H1 (cell line): ENCODE results near the gene TPO. TPM values are rescaled to one million over a fixed set of nuclear protein-coding genes. Genes with fewer than 3 reads are reported as not detected.

Source experiments
- BCL11A ChIP-seq, 2 experiments: IDR thresholded peaks; one replicate each; pipeline ENCODE4 v1.6.1; 2011; ENCODE audit warnings: low read depth in 2 of 2, low read length in 2 of 2, mild to moderate bottlenecking in 2 of 2
- CTCF ChIP-seq, 3 experiments: IDR thresholded peaks; 1 replicate in 2 of 3; 2 replicates in 1 of 3; pipeline versions ENCODE4 v1.5.1 to v1.6.1; 2011; ENCODE audit warnings: low read length in 3 of 3, mild to moderate bottlenecking in 3 of 3, inconsistent platforms in 2 of 3, low read depth in 1 of 3, moderate library complexity in 1 of 3; ENCODE audit not compliant: insufficient read depth in 1 of 3; ENCODE audit errors: control extremely low read depth in 1 of 3
- GABPA ChIP-seq: IDR thresholded peaks from 2 replicates; pipeline ENCODE4 v1.6.1; 2011; ENCODE audit warnings: mild to moderate bottlenecking, low read length, moderate library complexity, borderline replicate concordance; ENCODE audit not compliant: insufficient read depth
- GTF2F1 ChIP-seq: IDR thresholded peaks from 2 replicates; pipeline ENCODE4 v1.6.1; 2012; ENCODE audit warnings: low read depth, low read length, improper control_type of control experiment, borderline replicate concordance
- KDM1A ChIP-seq: fragments of 200-600, 300-600 bp; sonication (generic); IDR thresholded peaks from 2 replicates; pipeline ENCODE4 v1.7.1; 2016; ENCODE audit warnings: mild to moderate bottlenecking, low read length, borderline replicate concordance
- polyA plus RNA-seq, 7 experiments: library from polyadenylated mRNA; depleted of rRNA in 3 of 7; stranded (reverse) in 5 of 7; unstranded in 2 of 7; fragments of >200 nt in 5 of 7; fragments of 200-250 nt in 2 of 7; gene quantifications; 1 replicate in 5 of 7; 2 replicates in 1 of 7; 4 replicates in 1 of 7; pipeline versions ENCODE4 v1.2.1 to v1.2.3, GENCODE V29; 2011 to 2013; ENCODE audit warnings: missing spikeins in 2 of 7, mixed read lengths in 2 of 7
- total RNA-seq: library from RNA; stranded (reverse); fragmentation: NEBNext Ultra II Directional; extraction: Animal tissue kit (Norgen Biotek cat#: 25700); gene quantifications from 2 replicates; pipeline ENCODE4 v1.2.1, GENCODE V29; 2021

TPO gene
- total and polyA plus RNA-seq, 2 of the 8 experiments (the other 6 are each of a cell fraction or from before 2014, with no cell fraction given), result not detected

GRCh38 chr2:1450915-1451314, 37.7 kb downstream of the TPO start (continued):
- TF ChIP-seq GABPA (no peak), CTCF (IDR thresholded peaks at IDR 0.05; ENCODE audit: control extremely low read depth in 1 of 3, insufficient read depth in 1 of 3, low read depth in 1 of 3, low read length in 3 of 3) (no peak), BCL11A (IDR thresholded peaks at IDR 0.05; ENCODE audit: low read depth in 2 of 2, low read length in 2 of 2) (no peak), GTF2F1 (no peak), KDM1A (no peak)
